Measurements from ENCODE around the gene FOXA2.
"Not testable (repeated sequence)": the region's sequence is repeated elsewhere in the genome, so short reads cannot be mapped to it uniquely, and the experiment has no call there.

FOXA2 gene

GRCh38 chr20:22567944-22568871 is 16.2 kb downstream of the FOXA2 start:
- no peak for DNase-seq

- no peak for DNase-seq
Observed at GRCh38 chr20:22566876-22567658, 17.3 kb downstream of the FOXA2 start.

GRCh38 chr20:22563062-22563965 is 21.1 kb downstream of the FOXA2 start:
- DNase-seq, result no peak

GRCh38 chr20:22562620-22563019 is 21.8 kb downstream of the FOXA2 start:
- DNase-seq, result no peak

- DNase-seq, result no peak
Observed at GRCh38 chr20:22561965-22562577, 22.3 kb downstream of the FOXA2 start.

GRCh38 chr20:22560817-22561216 is 23.6 kb downstream of the FOXA2 start:
- DNase-seq, result no peak

GRCh38 chr20:22559711-22560318 is 24.6 kb downstream of the FOXA2 start:
- DNase-seq, result no peak

GRCh38 chr20:22557403-22558276 is 26.7 kb downstream of the FOXA2 start:
- DNase-seq, result no peak

- DNase-seq, result no peak
Observed at GRCh38 chr20:22556565-22557056, 27.8 kb downstream of the FOXA2 start.

- no peak for DNase-seq
Observed at GRCh38 chr20:22555791-22556564, 28.4 kb downstream of the FOXA2 start.

GRCh38 chr20:22554391-22554790 is 30.0 kb downstream of the FOXA2 start:
- DNase-seq, result no peak

GRCh38 chr20:22550514-22550913 is 33.9 kb downstream of the FOXA2 start:
- DNase-seq, result not testable (repeated sequence)

GRCh38 chr20:22548040-22548439 is 36.3 kb downstream of the FOXA2 start:
- DNase-seq, result no peak

- DNase-seq, result no peak
Observed at GRCh38 chr20:22546344-22546743, 38.0 kb downstream of the FOXA2 start.

GRCh38 chr20:22545045-22545444 is 39.3 kb downstream of the FOXA2 start:
- DNase-seq, result no peak

GRCh38 chr20:22544462-22544861 is 39.9 kb downstream of the FOXA2 start:
- no peak for DNase-seq

GRCh38 chr20:22542427-22542826 is 41.9 kb downstream of the FOXA2 start:
- DNase-seq, result no peak

GRCh38 chr20:22540832-22541231 is 43.5 kb downstream of the FOXA2 start:
- DNase-seq, result no peak

GRCh38 chr20:22536956-22537756 is 47.2 kb downstream of the FOXA2 start:
- no peak for DNase-seq

Data from CD4-positive, alpha-beta T cell treated with Interferon gamma for 1 hour (primary cell).